Astrocyte (in vitro differentiated cells and primary cell): Measurements from ENCODE around the gene ATP2A1. TPM values are rescaled to one million over a fixed set of nuclear protein-coding genes. Genes with fewer than 3 reads are reported as not detected.
"Not testable (repeated sequence)": the region's sequence is repeated elsewhere in the genome, so short reads cannot be mapped to it uniquely, and the experiment has no call there.

Experiments used
- DNase-seq: peaks from one replicate; pipeline ENCODE4 v3.0.0-alpha.2; 2010; ENCODE audit warnings: low read depth
- FAIRE-seq: peaks from 2 replicates; lab custom pipeline; 2011; peaks lifted over from hg19 to GRCh38; lab: Jason Lieb, UNC
- H2AFZ ChIP-seq: 2 replicates; pipeline ENCODE4 v1.6.0; 2012; ENCODE audit warnings: low read depth, low read length, inconsistent platforms
- H3K27ac ChIP-seq: 2 replicates; pipeline ENCODE4 v1.5.1; 2011; ENCODE audit warnings: low read depth, low read length, inconsistent platforms
- H3K27me3 ChIP-seq: 2 replicates; pipeline ENCODE4 v1.6.0; 2011; ENCODE audit warnings: low read length, inconsistent platforms; ENCODE audit not compliant: insufficient read depth
- H3K36me3 ChIP-seq: 2 replicates; pipeline ENCODE4 v1.5.1; 2011; ENCODE audit warnings: low read length, inconsistent platforms; ENCODE audit not compliant: insufficient read depth
- H3K4me1 ChIP-seq: 2 replicates; pipeline ENCODE4 v1.5.1; 2011; ENCODE audit warnings: low read length, inconsistent platforms; ENCODE audit not compliant: insufficient read depth
- H3K4me2 ChIP-seq: 2 replicates; pipeline ENCODE4 v1.6.0; 2012; ENCODE audit warnings: low read length, inconsistent platforms
- H3K4me3 ChIP-seq: 2 replicates; pipeline ENCODE4 v1.5.1; 2011; ENCODE audit warnings: low read depth, mild to moderate bottlenecking, low read length, inconsistent platforms; ENCODE audit not compliant: insufficient read depth
- H3K79me2 ChIP-seq: 2 replicates; pipeline ENCODE4 v1.6.0; 2012; ENCODE audit warnings: mild to moderate bottlenecking, low read length, inconsistent platforms; ENCODE audit not compliant: insufficient read depth
- H3K9ac ChIP-seq: 2 replicates; pipeline ENCODE4 v1.6.0; 2012; ENCODE audit warnings: mild to moderate bottlenecking, low read length, inconsistent platforms
- H3K9me3 ChIP-seq: 2 replicates; pipeline ENCODE4 v1.5.1; 2012; ENCODE audit warnings: low read depth, mild to moderate bottlenecking, low read length, inconsistent platforms; ENCODE audit not compliant: insufficient read depth
- H4K20me1 ChIP-seq: 2 replicates; pipeline ENCODE4 v1.6.0; 2012; ENCODE audit warnings: low read length, inconsistent platforms; ENCODE audit not compliant: insufficient read depth
- H3K27ac Mint-ChIP-seq: one replicate; pipeline ENCODE4 v1.8.0; 2021; ENCODE audit warnings: mild to moderate bottlenecking, mixed read lengths; ENCODE audit not compliant: unreplicated experiment
- H3K27me3 Mint-ChIP-seq: one replicate; pipeline ENCODE4 v1.8.0; 2021; ENCODE audit warnings: low read depth, mixed read lengths; ENCODE audit not compliant: unreplicated experiment
- H3K36me3 Mint-ChIP-seq: one replicate; pipeline ENCODE4 v1.8.0; 2021; ENCODE audit warnings: low read depth, mixed read lengths; ENCODE audit not compliant: unreplicated experiment
- H3K4me1 Mint-ChIP-seq: one replicate; pipeline ENCODE4 v1.8.0; 2021; ENCODE audit warnings: low read depth, mixed read lengths; ENCODE audit not compliant: unreplicated experiment
- H3K4me3 Mint-ChIP-seq: one replicate; pipeline ENCODE4 v1.8.0; 2021; ENCODE audit warnings: mild to moderate bottlenecking, moderate library complexity, mixed read lengths; ENCODE audit not compliant: unreplicated experiment
- H3K9me3 Mint-ChIP-seq: one replicate; pipeline ENCODE4 v1.8.0; 2021; ENCODE audit warnings: mild to moderate bottlenecking, mixed read lengths; ENCODE audit not compliant: unreplicated experiment
- EZH2 ChIP-seq: IDR thresholded peaks from 2 replicates; pipeline ENCODE4 v1.6.1; 2012; ENCODE audit warnings: mild to moderate bottlenecking, low read length, inconsistent platforms; ENCODE audit not compliant: insufficient read depth
- total RNA-seq: library from RNA; stranded (reverse); gene quantifications from 2 replicates; pipeline ENCODE4 v1.2.1, GENCODE V29; 2021
- TF ChIP-seq, protein P1 (sequence below): IDR thresholded peaks from 2 replicates; pipeline ENCODE4 v1.5.1; 2011; ENCODE audit warnings: low read depth, mild to moderate bottlenecking, inconsistent platforms, low read length, moderate library complexity; ENCODE audit not compliant: insufficient read depth

ATP2A1 gene
- total RNA-seq, 1 donor from 2014 or later: 2.0 TPM

- Mint-ChIP-seq H3K27me3 (no peaks in the 10 kb centered on the region), H3K4me3 (peak overlapping the region; percentile 2), H3K9me3 (no peaks in the 10 kb centered on the region), H3K27ac (no peak overlapping the region), H3K36me3 (peaks cover 8% of the 10 kb centered on the region), H3K4me1 (peaks cover 9% of the 10 kb centered on the region)
- TF ChIP-seq EZH2: no peak
- TF ChIP-seq, protein P1, sequence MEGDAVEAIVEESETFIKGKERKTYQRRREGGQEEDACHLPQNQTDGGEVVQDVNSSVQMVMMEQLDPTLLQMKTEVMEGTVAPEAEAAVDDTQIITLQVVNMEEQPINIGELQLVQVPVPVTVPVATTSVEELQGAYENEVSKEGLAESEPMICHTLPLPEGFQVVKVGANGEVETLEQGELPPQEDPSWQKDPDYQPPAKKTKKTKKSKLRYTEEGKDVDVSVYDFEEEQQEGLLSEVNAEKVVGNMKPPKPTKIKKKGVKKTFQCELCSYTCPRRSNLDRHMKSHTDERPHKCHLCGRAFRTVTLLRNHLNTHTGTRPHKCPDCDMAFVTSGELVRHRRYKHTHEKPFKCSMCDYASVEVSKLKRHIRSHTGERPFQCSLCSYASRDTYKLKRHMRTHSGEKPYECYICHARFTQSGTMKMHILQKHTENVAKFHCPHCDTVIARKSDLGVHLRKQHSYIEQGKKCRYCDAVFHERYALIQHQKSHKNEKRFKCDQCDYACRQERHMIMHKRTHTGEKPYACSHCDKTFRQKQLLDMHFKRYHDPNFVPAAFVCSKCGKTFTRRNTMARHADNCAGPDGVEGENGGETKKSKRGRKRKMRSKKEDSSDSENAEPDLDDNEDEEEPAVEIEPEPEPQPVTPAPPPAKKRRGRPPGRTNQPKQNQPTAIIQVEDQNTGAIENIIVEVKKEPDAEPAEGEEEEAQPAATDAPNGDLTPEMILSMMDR: no peak
- Histone ChIP-seq H3K4me2 (no peak overlapping the region), H2AFZ (no peak overlapping the region), H3K4me1 (peaks cover 10% of the 10 kb centered on the region), H4K20me1 (peaks cover 31% of the 10 kb centered on the region), H3K9me3 (no peaks in the 10 kb centered on the region), H3K27ac (no peak overlapping the region), H3K9ac (no peak overlapping the region), H3K36me3 (peaks cover 14% of the 10 kb centered on the region), H3K27me3 (no peaks in the 10 kb centered on the region), H3K79me2 (peaks cover 43% of the 10 kb centered on the region), H3K4me3 (no peak overlapping the region)
- FAIRE-seq (no peak), DNase-seq (no peak)
These were observed 11.0 kb upstream of the ATP2A1 start for GRCh38 chr16:28867241-28867640.

DNA sequence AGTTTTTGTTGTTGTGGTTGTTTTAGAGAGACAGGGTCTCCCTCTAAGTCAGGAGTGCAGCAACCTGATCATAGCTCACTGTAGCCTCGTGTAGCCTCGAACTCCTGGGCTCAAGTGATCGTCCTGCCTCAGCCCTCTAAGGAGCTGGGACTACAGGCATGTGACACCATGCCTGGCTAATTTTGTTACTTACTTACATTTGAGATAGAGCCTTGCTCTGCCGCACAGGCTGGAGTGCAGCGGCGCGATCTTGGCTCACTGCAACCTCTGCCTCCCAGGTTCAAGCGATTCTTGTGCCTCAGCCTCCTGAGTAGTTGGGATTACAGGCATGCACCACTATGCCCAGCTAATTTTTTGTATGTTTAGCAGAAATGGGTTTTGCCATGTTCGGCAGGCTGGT lies 10.6 kb upstream of the ATP2A1 start:
- Histone ChIP-seq H3K79me2 (peaks cover 39% of the 10 kb centered on the region), H3K36me3 (peaks cover 14% of the 10 kb centered on the region), H4K20me1 (peaks cover 31% of the 10 kb centered on the region), H3K4me1 (peaks cover 10% of the 10 kb centered on the region)
- not testable (repeated sequence) for H3K9me3 ChIP-seq, H2AFZ ChIP-seq, H3K4me2 ChIP-seq, H3K9me3 Mint-ChIP-seq, H3K4me3 Mint-ChIP-seq, H3K27ac Mint-ChIP-seq, H3K36me3 Mint-ChIP-seq, DNase-seq, H3K27ac ChIP-seq, H3K27me3 Mint-ChIP-seq, H3K4me3 ChIP-seq, FAIRE-seq, H3K27me3 ChIP-seq, H3K9ac ChIP-seq, H3K4me1 Mint-ChIP-seq

DNA sequence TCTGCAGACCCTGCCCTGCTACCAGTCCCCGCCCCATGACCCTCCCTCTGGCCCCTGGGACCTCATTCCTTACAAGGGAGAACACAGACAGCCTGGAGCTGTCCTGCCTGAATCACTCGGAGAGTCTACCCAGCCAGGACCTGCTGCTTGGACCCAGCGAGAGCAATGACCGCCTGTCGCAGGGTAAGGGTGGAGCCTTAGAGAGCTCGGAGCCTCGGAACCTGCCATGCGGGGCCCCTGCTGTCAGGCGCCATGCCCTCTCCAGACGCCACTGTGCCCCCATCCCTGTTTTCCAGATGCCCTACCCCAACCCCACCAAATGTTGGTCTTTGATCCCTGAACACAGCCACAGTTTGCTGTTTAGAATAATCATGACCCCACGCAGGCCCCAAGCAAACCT lies 9.1 kb upstream of the ATP2A1 start:
- no peak overlapping the region for H2AFZ ChIP-seq
- peaks cover 36% of the 10 kb centered on the region for H4K20me1 ChIP-seq
- H3K27ac ChIP-seq: no peak overlapping the region
- no peaks in the 10 kb centered on the region for H3K9me3 Mint-ChIP-seq
- H3K4me3 Mint-ChIP-seq: no peak overlapping the region
- H3K9me3 ChIP-seq: no peaks in the 10 kb centered on the region
- DNase-seq: no peak
- FAIRE-seq: no peak
- H3K36me3 Mint-ChIP-seq: peaks cover 11% of the 10 kb centered on the region
- H3K27me3 Mint-ChIP-seq: no peaks in the 10 kb centered on the region
- no peak overlapping the region for H3K27ac Mint-ChIP-seq
- peaks cover 10% of the 10 kb centered on the region for H3K4me1 ChIP-seq
- H3K4me1 Mint-ChIP-seq: peaks cover 9% of the 10 kb centered on the region
- TF ChIP-seq, protein P1: no peak
- TF ChIP-seq EZH2: no peak
- H3K79me2 ChIP-seq: peaks cover 24% of the 10 kb centered on the region
- no peak overlapping the region for H3K9ac ChIP-seq
- H3K27me3 ChIP-seq: no peaks in the 10 kb centered on the region
- H3K4me2 ChIP-seq: no peak overlapping the region
- H3K36me3 ChIP-seq: peaks cover 14% of the 10 kb centered on the region
- H3K4me3 ChIP-seq: no peak overlapping the region
